CD14-positive monocyte (primary cell): ENCODE results near the gene FRMPD1. TPM values are rescaled to one million over a fixed set of nuclear protein-coding genes. Genes with fewer than 3 reads are reported as not detected.

Experiments used
- DNase-seq, 3 donors: peaks; one replicate each; pipeline ENCODE4 v3.0.0-alpha.2; 2011 to 2022
- H2AFZ ChIP-seq: 2 replicates; pipeline ENCODE4 v1.6.0; 2012; ENCODE audit warnings: mild to moderate bottlenecking, low read depth, low read length, inconsistent platforms; ENCODE audit not compliant: insufficient read depth, poor library complexity, severe bottlenecking
- H3K27ac ChIP-seq, 2 donors: 1 replicate in 1 of 2; 2 replicates in 1 of 2; pipeline ENCODE4 v1.5.1; 2012 to 2013; ENCODE audit warnings: low read length in 2 of 2, control low read depth in 1 of 2, inconsistent platforms in 1 of 2, low read depth in 1 of 2, mild to moderate bottlenecking in 1 of 2
- H3K27me3 ChIP-seq, 2 donors: one replicate each; pipeline versions ENCODE4 v1.6.0 to v1.6.1; 2011 to 2013; ENCODE audit warnings: low read length in 2 of 2; ENCODE audit not compliant: control insufficient read depth in 2 of 2, insufficient read depth in 2 of 2
- H3K36me3 ChIP-seq, 2 donors: replicated peaks in 1 of 2; 1 replicate in 1 of 2; 2 replicates in 1 of 2; pipeline versions ENCODE4 v1.5.1 to v1.6.1; 2012 to 2013; ENCODE audit warnings: low read length in 2 of 2, control low read depth in 1 of 2, inconsistent platforms in 1 of 2, mild to moderate bottlenecking in 1 of 2; ENCODE audit not compliant: insufficient read depth in 2 of 2, control insufficient read depth in 1 of 2
- H3K4me1 ChIP-seq, 2 donors: 1 replicate in 1 of 2; 2 replicates in 1 of 2; pipeline versions ENCODE4 v1.5.1 to v1.6.1; 2012 to 2013; ENCODE audit warnings: low read length in 2 of 2, control low read depth in 1 of 2, inconsistent platforms in 1 of 2, mild to moderate bottlenecking in 1 of 2, moderate library complexity in 1 of 2; ENCODE audit not compliant: insufficient read depth in 2 of 2, control insufficient read depth in 1 of 2
- H3K4me2 ChIP-seq: replicated peaks from 2 replicates; pipeline ENCODE3; 2012; ENCODE audit warnings: low read length, moderate library complexity, mild to moderate bottlenecking; ENCODE audit not compliant: poor library complexity, severe bottlenecking; ENCODE audit errors: extremely low read depth
- H3K4me3 ChIP-seq, 3 experiments: fragments of 200-600 bp in 1 of 3; sonication (generic) in 1 of 3; replicated peaks in 1 of 3; 1 replicate in 2 of 3; 2 replicates in 1 of 3; pipeline ENCODE4 v1.5.1; 2011 to 2013; ENCODE audit warnings: low read length in 3 of 3, mild to moderate bottlenecking in 3 of 3, control low read depth in 2 of 3, low read depth in 2 of 3, inconsistent platforms in 1 of 3, moderate library complexity in 1 of 3
- H3K79me2 ChIP-seq: 2 replicates; pipeline ENCODE4 v1.6.0; 2012; ENCODE audit warnings: mild to moderate bottlenecking, control low read depth, inconsistent platforms, low read length, moderate library complexity; ENCODE audit not compliant: insufficient read depth
- H3K9ac ChIP-seq: 2 replicates; pipeline ENCODE4 v1.6.0; 2017; ENCODE audit warnings: low read length, mild to moderate bottlenecking; ENCODE audit not compliant: insufficient read depth, poor library complexity, severe bottlenecking
- H3K9me3 ChIP-seq, 2 donors: replicated peaks in 1 of 2; 1 replicate in 1 of 2; 2 replicates in 1 of 2; pipeline versions ENCODE4 v1.5.1 to v1.6.1; 2012 to 2013; ENCODE audit warnings: low read length in 2 of 2, control low read depth in 1 of 2; ENCODE audit not compliant: control insufficient read depth in 1 of 2, insufficient read depth in 1 of 2
- H4K20me1 ChIP-seq: 2 replicates; pipeline ENCODE4 v1.6.0; 2012; ENCODE audit warnings: mild to moderate bottlenecking, low read length, control low read depth, moderate library complexity; ENCODE audit not compliant: insufficient read depth
- H3K27ac Mint-ChIP-seq, 7 donors: one replicate each; pipeline ENCODE4 v1.8.0; 2020; ENCODE audit warnings: mild to moderate bottlenecking in 7 of 7, mixed read lengths in 7 of 7, moderate library complexity in 6 of 7, inconsistent platforms in 2 of 7
- H3K27me3 Mint-ChIP-seq, 3 donors: one replicate each; pipeline ENCODE4 v1.8.0; 2021 to 2022; ENCODE audit warnings: low read depth in 3 of 3, mild to moderate bottlenecking in 3 of 3, mixed read lengths in 3 of 3, moderate library complexity in 3 of 3, inconsistent platforms in 1 of 3
- H3K36me3 Mint-ChIP-seq, 2 donors: one replicate each; pipeline ENCODE4 v1.8.0; 2020; ENCODE audit warnings: mixed read lengths in 2 of 2, inconsistent platforms in 1 of 2, mild to moderate bottlenecking in 1 of 2
- H3K4me1 Mint-ChIP-seq: one replicate; pipeline ENCODE4 v1.8.0; 2020; ENCODE audit warnings: mild to moderate bottlenecking, mixed read lengths
- H3K4me3 Mint-ChIP-seq, 2 donors: one replicate each; pipeline ENCODE4 v1.8.0; 2020; ENCODE audit warnings: mild to moderate bottlenecking in 2 of 2, mixed read lengths in 2 of 2, moderate library complexity in 1 of 2
- H3K9me3 Mint-ChIP-seq, 7 donors: one replicate each; pipeline ENCODE4 v1.8.0; 2020 to 2022; ENCODE audit warnings: mixed read lengths in 7 of 7, mild to moderate bottlenecking in 6 of 7, moderate library complexity in 6 of 7, inconsistent platforms in 2 of 7
- WGBS: methylation state at CpG from one replicate; pipeline ENCODE4 v1.1.5; 2013; ENCODE audit warnings: missing lambda C conversion rate; ENCODE audit not compliant: insufficient coverage; 5-methylcytosine and 5-hydroxymethylcytosine counted together
- intact Hi-C, 2 donors: fragments of 100-400 bp; cut with micrococcal nuclease; formaldehyde crosslinking; loops; one replicate each; pipeline versions ENCODE4 v1.15.0 to v1.15.1; 2023
- polyA plus RNA-seq, 3 donors: library from polyadenylated mRNA; depleted of rRNA in 1 of 3; unstranded in 2 of 3; stranded (reverse) in 1 of 3; fragments of 300-500 nt in 2 of 3; fragments of >200 nt in 1 of 3; fragmentation: Illumina TruSeq in 2 of 3; gene quantifications; 1 replicate in 2 of 3; 2 replicates in 1 of 3; pipeline ENCODE4 v1.2.3, GENCODE V29; 2012 to 2021
- TF ChIP-seq, protein P1 (sequence below): fragments of 200-600 bp; IDR thresholded peaks from one replicate; pipeline ENCODE4 v1.8.0; 2022; ENCODE audit warnings: antibody characterized with exemption, mild to moderate bottlenecking

The FRMPD1 gene
- polyA plus RNA-seq, 3 donors = 0.03 TPM; not detected in 2

DNA sequence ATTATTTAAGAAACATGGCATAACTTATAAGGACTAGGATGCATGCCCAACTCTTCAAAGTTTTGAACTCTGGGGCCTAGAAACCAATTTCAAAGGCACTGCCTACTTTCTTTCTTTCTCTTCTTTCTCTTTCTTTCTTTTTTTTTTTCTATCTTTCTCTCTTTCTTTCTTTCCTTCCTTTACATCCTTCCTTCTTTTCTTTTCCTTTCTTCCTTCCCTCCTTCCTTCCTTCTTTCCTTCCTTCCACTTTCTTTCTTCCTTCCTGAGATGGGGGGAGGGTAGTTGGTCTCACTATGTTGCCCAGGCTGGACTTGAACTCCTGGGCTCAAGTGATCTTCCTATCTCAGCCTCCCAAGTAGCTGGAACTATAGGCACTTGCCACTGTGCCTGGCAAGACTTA lies 42.5 kb upstream of the FRMPD1 start:
- H3K36me3 Mint-ChIP-seq = no peaks in the 10 kb centered on the region
- peaks cover 7 to 19% (median 16%) of the 10 kb centered on the region in 3 donors for H3K27me3 Mint-ChIP-seq
- no peaks in the 10 kb centered on the region for H3K4me1 ChIP-seq
- no peak for DNase-seq
- no peaks in the 10 kb centered on the region for H3K9me3 Mint-ChIP-seq
- H3K9me3 ChIP-seq = no peaks in the 10 kb centered on the region
- no peak overlapping the region for H3K9ac ChIP-seq
- H3K27ac Mint-ChIP-seq = peak overlapping the region in 1 of 7 donors; percentile 48
- H4K20me1 ChIP-seq = no peaks in the 10 kb centered on the region
- H3K4me1 Mint-ChIP-seq = no peaks in the 10 kb centered on the region
- H3K27me3 ChIP-seq = peaks cover 3 to 7% of the 10 kb centered on the region in 2 donors
- H3K79me2 ChIP-seq = no peaks in the 10 kb centered on the region
- H3K4me3 ChIP-seq = no peak overlapping the region
- TF ChIP-seq, protein P1, sequence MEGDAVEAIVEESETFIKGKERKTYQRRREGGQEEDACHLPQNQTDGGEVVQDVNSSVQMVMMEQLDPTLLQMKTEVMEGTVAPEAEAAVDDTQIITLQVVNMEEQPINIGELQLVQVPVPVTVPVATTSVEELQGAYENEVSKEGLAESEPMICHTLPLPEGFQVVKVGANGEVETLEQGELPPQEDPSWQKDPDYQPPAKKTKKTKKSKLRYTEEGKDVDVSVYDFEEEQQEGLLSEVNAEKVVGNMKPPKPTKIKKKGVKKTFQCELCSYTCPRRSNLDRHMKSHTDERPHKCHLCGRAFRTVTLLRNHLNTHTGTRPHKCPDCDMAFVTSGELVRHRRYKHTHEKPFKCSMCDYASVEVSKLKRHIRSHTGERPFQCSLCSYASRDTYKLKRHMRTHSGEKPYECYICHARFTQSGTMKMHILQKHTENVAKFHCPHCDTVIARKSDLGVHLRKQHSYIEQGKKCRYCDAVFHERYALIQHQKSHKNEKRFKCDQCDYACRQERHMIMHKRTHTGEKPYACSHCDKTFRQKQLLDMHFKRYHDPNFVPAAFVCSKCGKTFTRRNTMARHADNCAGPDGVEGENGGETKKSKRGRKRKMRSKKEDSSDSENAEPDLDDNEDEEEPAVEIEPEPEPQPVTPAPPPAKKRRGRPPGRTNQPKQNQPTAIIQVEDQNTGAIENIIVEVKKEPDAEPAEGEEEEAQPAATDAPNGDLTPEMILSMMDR = no peak
- no peak overlapping the region for H3K4me2 ChIP-seq
- no peak overlapping the region for H2AFZ ChIP-seq
- no peaks in the 10 kb centered on the region for H3K36me3 ChIP-seq
- no peak overlapping the region for H3K4me3 Mint-ChIP-seq
- no peak overlapping the region for H3K27ac ChIP-seq
- intact Hi-C loops = no loop called here

DNA sequence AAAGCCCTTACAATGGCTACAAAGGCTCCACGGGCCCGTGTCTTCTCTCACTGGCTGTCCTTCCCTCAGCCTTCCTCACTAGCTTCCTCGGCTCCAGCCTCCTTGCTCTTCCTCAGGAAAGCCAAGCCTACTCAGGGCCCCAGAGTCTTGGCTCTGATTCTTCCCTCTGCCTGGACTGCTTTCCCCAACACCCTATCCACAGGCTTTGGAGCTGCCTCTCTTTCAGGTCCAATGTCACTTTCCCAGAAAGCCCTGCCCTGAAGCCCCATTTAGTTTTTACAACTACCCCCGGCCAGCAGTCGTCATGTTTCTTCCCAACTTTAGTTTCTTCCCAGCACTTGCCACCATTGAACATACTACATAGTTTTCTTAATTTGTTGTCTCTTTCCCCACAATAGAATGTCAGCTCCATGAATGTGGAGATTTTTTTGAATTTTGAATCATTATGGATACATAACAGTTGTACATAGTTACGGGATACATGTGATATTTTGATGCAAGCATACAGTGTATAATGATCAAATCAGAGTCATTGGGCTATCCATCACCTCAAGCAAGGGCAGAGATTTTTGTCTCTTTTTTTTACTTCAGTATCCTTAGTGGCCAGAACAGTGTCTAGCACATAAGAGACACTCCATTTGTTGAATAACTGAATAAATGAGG lies 40.9 kb upstream of the FRMPD1 start:
- no peaks in the 10 kb centered on the region for H3K36me3 Mint-ChIP-seq
- no peaks in the 10 kb centered on the region for H3K4me1 ChIP-seq
- H3K27ac Mint-ChIP-seq = peak overlapping the region in 1 of 7 donors; percentile 0
- no peak for DNase-seq
- H3K27me3 Mint-ChIP-seq = peaks cover 5 to 15% (median 15%) of the 10 kb centered on the region in 3 donors
- no peaks in the 10 kb centered on the region for H3K36me3 ChIP-seq
- no peaks in the 10 kb centered on the region for H3K4me1 Mint-ChIP-seq
- H3K27me3 ChIP-seq = peaks cover 3 to 7% of the 10 kb centered on the region in 2 donors
- no peaks in the 10 kb centered on the region for H3K9me3 ChIP-seq
- H4K20me1 ChIP-seq = no peaks in the 10 kb centered on the region
- H3K4me2 ChIP-seq = no peak overlapping the region
- H3K4me3 Mint-ChIP-seq = no peak overlapping the region
- no peak overlapping the region for H3K27ac ChIP-seq
- H2AFZ ChIP-seq = no peak overlapping the region
- intact Hi-C loops = no loop called here
- WGBS = 80% methylated on average over 2 of the region's 6 CpGs
- H3K79me2 ChIP-seq = no peaks in the 10 kb centered on the region
- TF ChIP-seq, protein P1 = no peak
- H3K4me3 ChIP-seq = no peak overlapping the region
- H3K9me3 Mint-ChIP-seq = no peaks in the 10 kb centered on the region
- no peak overlapping the region for H3K9ac ChIP-seq
